ENCODE data around the gene OVCH2.
A peak's percentile ranks its signal among the peaks of the same experiment; 100 is the strongest.

OVCH2 gene

GRCh38 chr11:7645206-7645605 is 61.1 kb downstream of the OVCH2 start:
- in situ Hi-C loops (cut with MboI; ENCODE audit: low sequenced_read_pairs) = no loop called here
- no peak for DNase-seq (ENCODE audit: low spot score in 2 of 2)
- peaks cover 11% of the 10 kb centered on the region for H3K4me1 ChIP-seq
- H3K27me3 ChIP-seq (ENCODE audit: low read depth) = no peaks in the 10 kb centered on the region
- H3K36me3 ChIP-seq (replicated peaks) = peaks cover 25% of the 10 kb centered on the region
- H3K4me3 ChIP-seq = no peak overlapping the region
- H3K9me3 ChIP-seq = no peaks in the 10 kb centered on the region

- DNase-seq (ENCODE audit: low spot score in 2 of 2) = peak in 1 of 2 experiments; percentile 22
- no peaks in the 10 kb centered on the region for H3K27me3 ChIP-seq (ENCODE audit: low read depth)
- H3K4me3 ChIP-seq = no peak overlapping the region
- H3K36me3 ChIP-seq (replicated peaks) = peaks cover 9% of the 10 kb centered on the region; the same call in 1 of the 2 replicates
- in situ Hi-C loops (cut with MboI; ENCODE audit: low sequenced_read_pairs) = no loop called here
- H3K9me3 ChIP-seq = no peaks in the 10 kb centered on the region
- peaks cover 11% of the 10 kb centered on the region for H3K4me1 ChIP-seq
Measured at GRCh38 chr11:7643314-7643713, 63.0 kb downstream of the OVCH2 start.

- Histone ChIP-seq H3K4me1 (peaks cover 11% of the 10 kb centered on the region), H3K4me3 (no peak overlapping the region), H3K9me3 (no peaks in the 10 kb centered on the region), H3K36me3 (replicated peaks) (peaks cover 9% of the 10 kb centered on the region; the same call in 1 of the 2 replicates), H3K27me3 (ENCODE audit: low read depth) (no peaks in the 10 kb centered on the region)
- no peak for DNase-seq (ENCODE audit: low spot score in 2 of 2)
- in situ Hi-C loops (cut with MboI; ENCODE audit: low sequenced_read_pairs) = no loop called here
Measured at GRCh38 chr11:7642747-7643146, 63.5 kb downstream of the OVCH2 start.

GRCh38 chr11:7640816-7641215 is 65.5 kb downstream of the OVCH2 start:
- H3K27me3 ChIP-seq (ENCODE audit: low read depth) = no peaks in the 10 kb centered on the region
- in situ Hi-C loops (cut with MboI; ENCODE audit: low sequenced_read_pairs) = no loop called here
- H3K4me1 ChIP-seq = no peaks in the 10 kb centered on the region
- peaks cover 9% of the 10 kb centered on the region; the same call in 1 of the 2 replicates for H3K36me3 ChIP-seq (replicated peaks)
- no peak overlapping the region for H3K4me3 ChIP-seq
- no peak for DNase-seq (ENCODE audit: low spot score in 2 of 2)
- no peaks in the 10 kb centered on the region for H3K9me3 ChIP-seq

GRCh38 chr11:7639643-7640025 is 66.6 kb downstream of the OVCH2 start:
- H3K36me3 ChIP-seq (replicated peaks) = peaks cover 10% of the 10 kb centered on the region; the same call in 1 of the 2 replicates

More at GRCh38 chr11:7639643-7640025, 66.6 kb downstream of the OVCH2 start:
- no peak for DNase-seq (ENCODE audit: low spot score in 2 of 2)
- H3K4me3 ChIP-seq = no peak overlapping the region
- H3K4me1 ChIP-seq = no peaks in the 10 kb centered on the region
- H3K9me3 ChIP-seq = no peaks in the 10 kb centered on the region
- H3K27me3 ChIP-seq (ENCODE audit: low read depth) = no peaks in the 10 kb centered on the region
- in situ Hi-C loops (cut with MboI; ENCODE audit: low sequenced_read_pairs) = no loop called here
